Hematopoietic multipotent progenitor cell treated with erythropoietin and hydrocortisone succinate and interleukin-3 and kit ligand, for 6 days (in vitro differentiated cells): Measurements from ENCODE around the gene TMEM82.
"Not testable (repeated sequence)": the region's sequence is repeated elsewhere in the genome, so short reads cannot be mapped to it uniquely, and the experiment has no call there.

Experiments
- DNase-seq: peaks from one replicate; pipeline ENCODE4 v3.0.0-alpha.2; 2015

Gene TMEM82

GRCh38 chr1:15742339-15742801 lies at the start of gene TMEM82:
Gene TMEM82 (plus strand): TSS chr1:15742499. CDS start chr1:15742560, 61 bp downstream.
- no peak for DNase-seq

- DNase-seq, result no peak
Measured at GRCh38 chr1:15693371-15693770, 48.9 kb upstream of the TMEM82 start.

- DNase-seq, result peak; percentile 70
Measured at GRCh38 chr1:15696956-15697521, 45.3 kb upstream of the TMEM82 start.

GRCh38 chr1:15698201-15698600 lies 44.1 kb upstream of the TMEM82 start:
- DNase-seq, result no peak

- DNase-seq, result not testable (repeated sequence)
Measured at GRCh38 chr1:15699321-15699720, 43.0 kb upstream of the TMEM82 start.

GRCh38 chr1:15700508-15700907 lies 41.8 kb upstream of the TMEM82 start:
- DNase-seq, result no peak

- no peak for DNase-seq
Measured at GRCh38 chr1:15701784-15702183, 40.5 kb upstream of the TMEM82 start.

GRCh38 chr1:15702722-15703550 lies 39.4 kb upstream of the TMEM82 start:
- DNase-seq, result no peak

- no peak for DNase-seq
Measured at GRCh38 chr1:15703562-15703961, 38.7 kb upstream of the TMEM82 start.

GRCh38 chr1:15704526-15705183 lies 37.6 kb upstream of the TMEM82 start:
- no peak for DNase-seq

GRCh38 chr1:15705184-15705566 lies 37.1 kb upstream of the TMEM82 start:
- no peak for DNase-seq

GRCh38 chr1:15706751-15707150 lies 35.5 kb upstream of the TMEM82 start:
- no peak for DNase-seq

GRCh38 chr1:15707239-15707925 lies 34.9 kb upstream of the TMEM82 start:
- no peak for DNase-seq

- no peak for DNase-seq
Measured at GRCh38 chr1:15708486-15709137, 33.7 kb upstream of the TMEM82 start.

- no peak for DNase-seq
Measured at GRCh38 chr1:15709226-15709625, 33.1 kb upstream of the TMEM82 start.

GRCh38 chr1:15712168-15712567 lies 30.1 kb upstream of the TMEM82 start:
- DNase-seq, result no peak

- DNase-seq, result no peak
Measured at GRCh38 chr1:15714406-15715136, 27.7 kb upstream of the TMEM82 start.

GRCh38 chr1:15717418-15718125 lies 24.7 kb upstream of the TMEM82 start:
- DNase-seq, result no peak

GRCh38 chr1:15718199-15718601 lies 24.1 kb upstream of the TMEM82 start:
- no peak for DNase-seq

- DNase-seq, result peak; percentile 18
Measured at GRCh38 chr1:15719381-15720120, 22.7 kb upstream of the TMEM82 start.

GRCh38 chr1:15720861-15721260 lies 21.4 kb upstream of the TMEM82 start:
- no peak for DNase-seq
